GM19452 (cell line): Measurements from ENCODE around the gene PPP1R36.
"Not testable (repeated sequence)": the region's sequence is repeated elsewhere in the genome, so short reads cannot be mapped to it uniquely, and the experiment has no call there.

Source experiments
- ATAC-seq: cut with Tn5 transposase; IDR thresholded peaks from one replicate; pipeline ENCODE4 v1.9.1; 2021; ENCODE audit not compliant: unreplicated experiment

The PPP1R36 gene

GRCh38 chr14:64610049-64610746 is 60.4 kb downstream of the PPP1R36 start:
- ATAC-seq = no peak

GRCh38 chr14:64611358-64612020 is 61.7 kb downstream of the PPP1R36 start:
- ATAC-seq = no peak

- no peak for ATAC-seq
Measured at GRCh38 chr14:64612021-64612380, 62.2 kb downstream of the PPP1R36 start.

GRCh38 chr14:64612971-64613666 is 63.4 kb downstream of the PPP1R36 start:
- ATAC-seq = no peak

GRCh38 chr14:64614166-64614565 is 64.4 kb downstream of the PPP1R36 start:
- ATAC-seq = no peak

GRCh38 chr14:64614805-64615391 is 65.1 kb downstream of the PPP1R36 start:
- ATAC-seq = no peak

GRCh38 chr14:64617872-64618408 is 68.2 kb downstream of the PPP1R36 start:
- not testable (repeated sequence) for ATAC-seq

- ATAC-seq = no peak
Measured at GRCh38 chr14:64620910-64621309, 71.1 kb downstream of the PPP1R36 start.

- ATAC-seq = no peak
Measured at GRCh38 chr14:64623554-64624165, 73.9 kb downstream of the PPP1R36 start.

GRCh38 chr14:64625386-64626232 is 75.8 kb downstream of the PPP1R36 start:
- ATAC-seq = no peak

- ATAC-seq = no peak
Measured at GRCh38 chr14:64628940-64629408, 79.2 kb downstream of the PPP1R36 start.

GRCh38 chr14:64630778-64631177 is 81.0 kb downstream of the PPP1R36 start:
- no peak for ATAC-seq

- ATAC-seq = not testable (repeated sequence)
Measured at GRCh38 chr14:64631222-64631621, 81.5 kb downstream of the PPP1R36 start.

GRCh38 chr14:64632056-64632455 is 82.3 kb downstream of the PPP1R36 start:
- ATAC-seq = no peak

- no peak for ATAC-seq
Measured at GRCh38 chr14:64634558-64634957, 84.8 kb downstream of the PPP1R36 start.

GRCh38 chr14:64636208-64636979 is 86.6 kb downstream of the PPP1R36 start:
- no peak for ATAC-seq

GRCh38 chr14:64636980-64637429 is 87.2 kb downstream of the PPP1R36 start:
- no peak for ATAC-seq

GRCh38 chr14:64637735-64638473 is 88.1 kb downstream of the PPP1R36 start:
- no peak for ATAC-seq
